ENCODE results near the gene SLC39A3.

The SLC39A3 gene

GRCh38 chr19:2720777-2721569 lies 18.8 kb downstream of the SLC39A3 start, which contains the start of gene DIRAS1:
TSS of gene DIRAS1 (minus strand) at chr19:2721372. CDS start at chr19:2717806, 3,566 bp downstream.
- no peak for TF ChIP-seq CTCF (conservative IDR thresholded peaks at IDR 0.05; ENCODE audit: control insufficient read depth, insufficient read depth, low read depth, low read length)
- no peak for DNase-seq (ENCODE audit: low read depth)
- H3K4me3 ChIP-seq (ENCODE audit: control insufficient read depth, low read depth, low read length): peak within 1 kb of the TSS; percentile 23

- H3K4me3 ChIP-seq (ENCODE audit: control insufficient read depth, low read depth, low read length): peak overlapping the region; percentile 23
- peak; percentile 35 for DNase-seq (ENCODE audit: low read depth)
- TF ChIP-seq CTCF (conservative IDR thresholded peaks at IDR 0.05; ENCODE audit: control insufficient read depth, insufficient read depth, low read depth, low read length): no peak
Observed at GRCh38 chr19:2719920-2720776, 19.7 kb downstream of the SLC39A3 start.

GRCh38 chr19:2719232-2719735 lies 20.5 kb downstream of the SLC39A3 start:
- H3K4me3 ChIP-seq (ENCODE audit: control insufficient read depth, low read depth, low read length): no peak overlapping the region
- DNase-seq (ENCODE audit: low read depth): no peak
- no peak for TF ChIP-seq CTCF (conservative IDR thresholded peaks at IDR 0.05; ENCODE audit: control insufficient read depth, insufficient read depth, low read depth, low read length)

- no peak for DNase-seq (ENCODE audit: low read depth)
- TF ChIP-seq CTCF (conservative IDR thresholded peaks at IDR 0.05; ENCODE audit: control insufficient read depth, insufficient read depth, low read depth, low read length): no peak
- H3K4me3 ChIP-seq (ENCODE audit: control insufficient read depth, low read depth, low read length): no peak overlapping the region
Observed at GRCh38 chr19:2717638-2718541, 21.9 kb downstream of the SLC39A3 start.

GRCh38 chr19:2716722-2717637 lies 22.8 kb downstream of the SLC39A3 start:
- DNase-seq (ENCODE audit: low read depth): no peak
- no peak overlapping the region for H3K4me3 ChIP-seq (ENCODE audit: control insufficient read depth, low read depth, low read length)
- TF ChIP-seq CTCF (conservative IDR thresholded peaks at IDR 0.05; ENCODE audit: control insufficient read depth, insufficient read depth, low read depth, low read length): no peak
